RWPE2 (cell line): ENCODE results near the gene FMN1.

Experiments
- ATAC-seq: fragments of 200-7000 bp; cut with Tn5 transposase; 3 replicates; pipeline ENCODE4 v1.9.1; 2021; ENCODE audit warnings: low read depth
- DNase-seq: peaks from one replicate; pipeline ENCODE4 v3.0.0-alpha.2; 2020; ENCODE audit warnings: low spot score
- H3K27ac ChIP-seq: fragments of 450-650 bp; 2 replicates; pipeline ENCODE4 v1.5.1; 2017; ENCODE audit warnings: mild to moderate bottlenecking; ENCODE audit not compliant: poor library complexity, severe bottlenecking
- H3K27me3 ChIP-seq: fragments of 250-450 bp; sonication (Bioruptor Pico); 2 replicates; pipeline ENCODE4 v1.5.1; 2021; ENCODE audit warnings: mild to moderate bottlenecking, moderate library complexity; ENCODE audit not compliant: insufficient read depth, poor library complexity, severe bottlenecking
- H3K36me3 ChIP-seq: fragments of 250-450 bp; sonication (Bioruptor Pico); 2 replicates; pipeline ENCODE4 v1.5.1; 2020; ENCODE audit warnings: low read depth, mild to moderate bottlenecking, moderate library complexity
- H3K4me1 ChIP-seq: fragments of 250-450 bp; sonication (Bioruptor Pico); 2 replicates; pipeline ENCODE4 v1.5.1; 2021; ENCODE audit warnings: mild to moderate bottlenecking, moderate library complexity; ENCODE audit not compliant: insufficient read depth, poor library complexity, severe bottlenecking
- H3K4me3 ChIP-seq: fragments of 250-450 bp; sonication (Bioruptor Pico); 2 replicates; pipeline ENCODE4 v1.5.1; 2021; ENCODE audit warnings: mild to moderate bottlenecking, moderate library complexity; ENCODE audit not compliant: severe bottlenecking
- H3K9me3 ChIP-seq: fragments of 250-450 bp; sonication (Bioruptor Pico); 2 replicates; pipeline ENCODE4 v1.5.1; 2021; ENCODE audit warnings: mild to moderate bottlenecking, moderate library complexity; ENCODE audit not compliant: severe bottlenecking
- TF ChIP-seq, protein P1 (sequence below): fragments of 450-650 bp; IDR thresholded peaks from one replicate; pipeline ENCODE4 v1.5.1; 2017; ENCODE audit warnings: mild to moderate bottlenecking, moderate library complexity; ENCODE audit not compliant: poor library complexity, severe bottlenecking

FMN1 gene

DNA sequence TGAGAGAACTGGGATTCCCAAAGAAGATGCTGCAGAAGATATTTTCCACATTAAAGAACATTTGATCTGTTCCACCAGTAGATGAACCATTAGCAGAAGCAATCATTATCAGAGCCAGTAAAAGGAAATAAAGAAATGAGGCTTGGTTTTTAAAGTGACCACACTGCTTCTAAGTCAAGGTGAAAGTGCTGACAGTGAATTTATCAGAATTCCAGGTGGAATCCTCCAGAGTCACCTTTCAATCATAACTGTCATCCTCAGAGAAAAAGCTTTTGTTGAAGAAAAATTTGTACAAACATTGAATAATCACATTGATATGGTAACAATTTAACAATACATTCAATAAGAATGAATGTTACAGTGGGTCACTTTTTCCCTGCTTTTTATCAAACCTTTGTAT is 376.9 kb downstream of the FMN1 start:
- Histone ChIP-seq H3K27me3 (no peaks in the 10 kb centered on the region), H3K27ac (no peak overlapping the region), H3K36me3 (no peaks in the 10 kb centered on the region), H3K4me3 (no peak overlapping the region), H3K4me1 (peaks cover 15% of the 10 kb centered on the region), H3K9me3 (no peaks in the 10 kb centered on the region)
- DNase-seq = no peak
- TF ChIP-seq, protein P1, sequence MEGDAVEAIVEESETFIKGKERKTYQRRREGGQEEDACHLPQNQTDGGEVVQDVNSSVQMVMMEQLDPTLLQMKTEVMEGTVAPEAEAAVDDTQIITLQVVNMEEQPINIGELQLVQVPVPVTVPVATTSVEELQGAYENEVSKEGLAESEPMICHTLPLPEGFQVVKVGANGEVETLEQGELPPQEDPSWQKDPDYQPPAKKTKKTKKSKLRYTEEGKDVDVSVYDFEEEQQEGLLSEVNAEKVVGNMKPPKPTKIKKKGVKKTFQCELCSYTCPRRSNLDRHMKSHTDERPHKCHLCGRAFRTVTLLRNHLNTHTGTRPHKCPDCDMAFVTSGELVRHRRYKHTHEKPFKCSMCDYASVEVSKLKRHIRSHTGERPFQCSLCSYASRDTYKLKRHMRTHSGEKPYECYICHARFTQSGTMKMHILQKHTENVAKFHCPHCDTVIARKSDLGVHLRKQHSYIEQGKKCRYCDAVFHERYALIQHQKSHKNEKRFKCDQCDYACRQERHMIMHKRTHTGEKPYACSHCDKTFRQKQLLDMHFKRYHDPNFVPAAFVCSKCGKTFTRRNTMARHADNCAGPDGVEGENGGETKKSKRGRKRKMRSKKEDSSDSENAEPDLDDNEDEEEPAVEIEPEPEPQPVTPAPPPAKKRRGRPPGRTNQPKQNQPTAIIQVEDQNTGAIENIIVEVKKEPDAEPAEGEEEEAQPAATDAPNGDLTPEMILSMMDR = no peak
- ATAC-seq = no peak

GRCh38 chr15:32807331-32807730 is 387.2 kb downstream of the FMN1 start:
- H3K27ac ChIP-seq = no peak overlapping the region
- ATAC-seq (no peak), DNase-seq (no peak)
- H3K4me3 ChIP-seq = no peak overlapping the region
- TF ChIP-seq, protein P1 = no peak
- peaks cover 3% of the 10 kb centered on the region for H3K4me1 ChIP-seq
- H3K36me3 ChIP-seq = no peaks in the 10 kb centered on the region
- peaks cover 10% of the 10 kb centered on the region for H3K9me3 ChIP-seq
- H3K27me3 ChIP-seq = no peaks in the 10 kb centered on the region

DNA sequence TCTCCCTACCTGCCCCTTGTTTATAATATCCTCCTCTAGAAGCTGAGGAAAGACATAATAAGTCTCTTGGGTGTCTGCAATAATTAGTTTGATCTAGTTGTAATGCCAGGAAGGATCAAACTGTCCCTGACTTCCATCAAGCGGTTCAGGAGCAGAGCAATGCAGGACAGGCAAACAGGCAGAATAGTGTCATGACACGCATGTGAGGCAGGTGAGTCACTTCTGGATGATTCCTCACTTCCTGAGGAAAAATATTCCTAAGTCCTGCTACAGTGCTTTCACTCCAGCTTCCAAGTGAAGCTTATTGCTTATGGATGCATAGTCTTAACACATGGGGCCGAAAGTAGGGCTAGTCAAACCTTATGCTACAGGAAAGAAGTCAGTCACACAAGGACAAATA is 390.9 kb downstream of the FMN1 start:
- peak; percentile 57 for ATAC-seq
- H3K4me3 ChIP-seq = no peak overlapping the region
- H3K4me1 ChIP-seq = peaks cover 8% of the 10 kb centered on the region
- peaks cover 10% of the 10 kb centered on the region for H3K9me3 ChIP-seq
- DNase-seq = no peak
- TF ChIP-seq, protein P1 = no peak
- no peaks in the 10 kb centered on the region for H3K27me3 ChIP-seq
- H3K27ac ChIP-seq = no peak overlapping the region
- no peaks in the 10 kb centered on the region for H3K36me3 ChIP-seq

GRCh38 chr15:32802286-32802936 is 392.1 kb downstream of the FMN1 start:
- Histone ChIP-seq H3K27me3 (no peaks in the 10 kb centered on the region), H3K4me1 (peaks cover 8% of the 10 kb centered on the region), H3K27ac (no peak overlapping the region), H3K9me3 (peaks cover 10% of the 10 kb centered on the region), H3K36me3 (no peaks in the 10 kb centered on the region), H3K4me3 (no peak overlapping the region)
- peak; percentile 92 for ATAC-seq
- TF ChIP-seq, protein P1 = no peak
- DNase-seq = no peak

DNA sequence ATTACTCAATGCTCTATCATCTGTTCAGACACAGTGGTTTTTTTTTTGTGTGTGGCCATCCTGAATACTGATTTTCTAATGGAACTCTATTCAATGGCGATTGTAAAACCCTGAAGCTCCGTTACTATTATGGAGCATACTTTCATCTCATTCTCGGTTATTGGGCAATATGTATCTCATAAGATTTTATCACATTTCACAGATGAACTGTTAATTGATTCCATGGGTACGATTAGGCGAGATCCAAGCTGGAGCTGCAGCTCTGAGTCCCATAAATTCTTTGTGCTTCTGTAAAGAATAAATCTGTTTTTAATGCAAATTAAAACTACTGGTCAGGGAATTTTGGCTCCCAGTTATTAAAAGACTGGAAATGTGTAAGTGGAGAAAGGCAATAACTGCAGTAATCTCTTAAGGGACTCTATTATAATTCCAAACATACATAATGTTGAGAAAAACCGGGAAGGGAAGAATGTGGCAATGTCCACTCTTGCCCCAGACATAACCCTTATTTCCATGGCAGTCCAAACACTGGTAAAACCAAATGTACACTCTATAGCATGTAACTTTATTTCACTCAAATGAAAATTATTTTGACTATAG is 394.5 kb downstream of the FMN1 start:
- H3K27ac ChIP-seq = no peak overlapping the region
- no peaks in the 10 kb centered on the region for H3K27me3 ChIP-seq
- TF ChIP-seq, protein P1 = no peak
- ATAC-seq = no peak
- H3K36me3 ChIP-seq = no peaks in the 10 kb centered on the region
- peaks cover 12% of the 10 kb centered on the region for H3K4me1 ChIP-seq
- no peak for DNase-seq
- no peak overlapping the region for H3K4me3 ChIP-seq
- H3K9me3 ChIP-seq = peaks cover 10% of the 10 kb centered on the region
